RWPE2 (cell line): Measurements from ENCODE around the gene SLC19A1.

ENCODE experiments used
- ATAC-seq: fragments of 200-7000 bp; cut with Tn5 transposase; 3 replicates; pipeline ENCODE4 v1.9.1; 2021; ENCODE audit warnings: low read depth
- DNase-seq: peaks from one replicate; pipeline ENCODE4 v3.0.0-alpha.2; 2020; ENCODE audit warnings: low spot score
- H3K27ac ChIP-seq: fragments of 450-650 bp; 2 replicates; pipeline ENCODE4 v1.5.1; 2017; ENCODE audit warnings: mild to moderate bottlenecking; ENCODE audit not compliant: poor library complexity, severe bottlenecking
- H3K27me3 ChIP-seq: fragments of 250-450 bp; sonication (Bioruptor Pico); 2 replicates; pipeline ENCODE4 v1.5.1; 2021; ENCODE audit warnings: mild to moderate bottlenecking, moderate library complexity; ENCODE audit not compliant: insufficient read depth, poor library complexity, severe bottlenecking
- H3K36me3 ChIP-seq: fragments of 250-450 bp; sonication (Bioruptor Pico); 2 replicates; pipeline ENCODE4 v1.5.1; 2020; ENCODE audit warnings: low read depth, mild to moderate bottlenecking, moderate library complexity
- H3K4me1 ChIP-seq: fragments of 250-450 bp; sonication (Bioruptor Pico); 2 replicates; pipeline ENCODE4 v1.5.1; 2021; ENCODE audit warnings: mild to moderate bottlenecking, moderate library complexity; ENCODE audit not compliant: insufficient read depth, poor library complexity, severe bottlenecking
- H3K4me3 ChIP-seq: fragments of 250-450 bp; sonication (Bioruptor Pico); 2 replicates; pipeline ENCODE4 v1.5.1; 2021; ENCODE audit warnings: mild to moderate bottlenecking, moderate library complexity; ENCODE audit not compliant: severe bottlenecking
- H3K9me3 ChIP-seq: fragments of 250-450 bp; sonication (Bioruptor Pico); 2 replicates; pipeline ENCODE4 v1.5.1; 2021; ENCODE audit warnings: mild to moderate bottlenecking, moderate library complexity; ENCODE audit not compliant: severe bottlenecking
- CTCF ChIP-seq: fragments of 450-650 bp; IDR thresholded peaks from one replicate; pipeline ENCODE4 v1.5.1; 2017; ENCODE audit warnings: mild to moderate bottlenecking, moderate library complexity; ENCODE audit not compliant: poor library complexity, severe bottlenecking

SLC19A1 gene

GRCh38 chr21:45456584-45457160 lies 85.6 kb downstream of the SLC19A1 start:
- H3K9me3 ChIP-seq = no peaks in the 10 kb centered on the region
- DNase-seq = no peak
- H3K4me1 ChIP-seq = no peaks in the 10 kb centered on the region

GRCh38 chr21:45455674-45456583 lies 86.3 kb downstream of the SLC19A1 start:
- no peaks in the 10 kb centered on the region for H3K27me3 ChIP-seq
- no peak overlapping the region for H3K27ac ChIP-seq
- no peaks in the 10 kb centered on the region for H3K36me3 ChIP-seq
- no peak for ATAC-seq
- no peaks in the 10 kb centered on the region for H3K9me3 ChIP-seq
- H3K4me1 ChIP-seq = no peaks in the 10 kb centered on the region
- H3K4me3 ChIP-seq = no peak overlapping the region
- no peak for DNase-seq
- TF ChIP-seq CTCF = no peak

More at GRCh38 chr21:45456584-45457160, 85.6 kb downstream of the SLC19A1 start:
- Histone ChIP-seq H3K27ac (no peak overlapping the region), H3K27me3 (no peaks in the 10 kb centered on the region), H3K4me3 (no peak overlapping the region), H3K36me3 (no peaks in the 10 kb centered on the region)
- TF ChIP-seq CTCF = no peak
- ATAC-seq = no peak

GRCh38 chr21:45454926-45455673 lies 87.1 kb downstream of the SLC19A1 start:
- Histone ChIP-seq H3K36me3 (no peaks in the 10 kb centered on the region), H3K27ac (no peak overlapping the region), H3K4me1 (no peaks in the 10 kb centered on the region), H3K9me3 (no peaks in the 10 kb centered on the region), H3K27me3 (no peaks in the 10 kb centered on the region), H3K4me3 (no peak overlapping the region)
- DNase-seq (no peak), ATAC-seq (peak; percentile 85)
- TF ChIP-seq CTCF = no peak

DNA sequence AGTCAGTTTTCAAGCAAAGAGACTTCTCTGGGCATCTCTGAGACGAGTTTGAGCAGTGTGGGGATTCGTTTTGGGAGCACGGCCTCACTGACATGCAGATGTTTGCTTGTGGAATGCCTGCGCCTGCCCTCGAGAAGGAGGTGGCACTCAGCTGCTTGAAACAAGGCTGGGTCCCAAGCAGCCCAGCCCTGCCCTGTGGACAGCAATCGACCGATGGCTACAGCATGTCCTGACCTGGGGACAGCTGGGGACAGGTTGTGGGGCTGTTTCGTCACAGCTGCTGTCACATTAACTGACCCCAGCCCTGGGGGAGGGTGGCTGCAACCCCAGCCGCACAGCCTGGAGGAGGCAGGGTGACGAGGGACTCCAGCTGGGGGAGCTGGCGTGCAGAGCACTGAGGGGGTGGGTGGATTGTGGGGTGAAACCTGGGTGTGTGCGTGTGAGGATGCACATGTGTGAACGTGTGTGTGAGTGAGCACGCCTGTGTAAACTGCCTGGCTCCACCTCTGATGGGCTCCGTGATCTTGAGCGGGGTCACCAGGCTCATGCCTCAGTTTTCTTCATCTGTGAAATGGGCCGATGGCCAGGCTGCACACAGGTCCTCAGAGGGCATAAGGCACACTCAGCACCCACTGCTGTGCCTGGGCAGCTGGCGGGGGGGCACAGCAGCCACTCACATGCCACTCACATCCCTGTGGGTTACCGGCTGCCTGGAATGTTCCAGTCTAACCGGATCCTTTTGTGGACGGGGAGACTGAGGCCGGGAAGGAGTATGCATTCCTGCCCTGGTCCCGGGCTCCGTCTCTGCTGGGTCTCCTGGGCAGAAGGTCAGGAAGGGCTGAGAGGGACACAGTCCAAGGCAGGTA lies 87.9 kb downstream of the SLC19A1 start:
- Histone ChIP-seq H3K9me3 (no peaks in the 10 kb centered on the region), H3K27ac (no peak overlapping the region), H3K27me3 (no peaks in the 10 kb centered on the region), H3K36me3 (no peaks in the 10 kb centered on the region), H3K4me1 (no peaks in the 10 kb centered on the region), H3K4me3 (no peak overlapping the region)
- DNase-seq (no peak), ATAC-seq (no peak)
- TF ChIP-seq CTCF = no peak
